HL-60 (cell line): Measurements from ENCODE around the gene AGBL4.

Experiments used
- POLR2AphosphoS5 ChIP-seq: IDR thresholded peaks from 2 replicates; pipeline ENCODE4 v1.6.1; 2012; ENCODE audit warnings: low read depth
- REST ChIP-seq: IDR thresholded peaks from 2 replicates; pipeline ENCODE4 v1.6.1; 2012; ENCODE audit warnings: low read depth; ENCODE audit not compliant: insufficient replicate concordance
- TF ChIP-seq, protein P1 (sequence below): IDR thresholded peaks from one replicate; pipeline ENCODE4 v1.5.1; 2011; ENCODE audit warnings: low read length, control low read depth, inconsistent platforms; ENCODE audit not compliant: insufficient read depth

- no peak for TF ChIP-seq REST
- TF ChIP-seq, protein P1, sequence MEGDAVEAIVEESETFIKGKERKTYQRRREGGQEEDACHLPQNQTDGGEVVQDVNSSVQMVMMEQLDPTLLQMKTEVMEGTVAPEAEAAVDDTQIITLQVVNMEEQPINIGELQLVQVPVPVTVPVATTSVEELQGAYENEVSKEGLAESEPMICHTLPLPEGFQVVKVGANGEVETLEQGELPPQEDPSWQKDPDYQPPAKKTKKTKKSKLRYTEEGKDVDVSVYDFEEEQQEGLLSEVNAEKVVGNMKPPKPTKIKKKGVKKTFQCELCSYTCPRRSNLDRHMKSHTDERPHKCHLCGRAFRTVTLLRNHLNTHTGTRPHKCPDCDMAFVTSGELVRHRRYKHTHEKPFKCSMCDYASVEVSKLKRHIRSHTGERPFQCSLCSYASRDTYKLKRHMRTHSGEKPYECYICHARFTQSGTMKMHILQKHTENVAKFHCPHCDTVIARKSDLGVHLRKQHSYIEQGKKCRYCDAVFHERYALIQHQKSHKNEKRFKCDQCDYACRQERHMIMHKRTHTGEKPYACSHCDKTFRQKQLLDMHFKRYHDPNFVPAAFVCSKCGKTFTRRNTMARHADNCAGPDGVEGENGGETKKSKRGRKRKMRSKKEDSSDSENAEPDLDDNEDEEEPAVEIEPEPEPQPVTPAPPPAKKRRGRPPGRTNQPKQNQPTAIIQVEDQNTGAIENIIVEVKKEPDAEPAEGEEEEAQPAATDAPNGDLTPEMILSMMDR, result no peak
- no peak for TF ChIP-seq POLR2AphosphoS5
Observed at GRCh38 chr1:49251019-49251784, 772.6 kb downstream of the AGBL4 start.
